Fibroblast of skin of left quadriceps (primary cell): Measurements from ENCODE around the gene KCND3.
"Not testable (repeated sequence)": the region's sequence is repeated elsewhere in the genome, so short reads cannot be mapped to it uniquely, and the experiment has no call there.

Experiments
- DNase-seq, 2 experiments: peaks; one replicate each; pipeline ENCODE4 v3.0.0-alpha.2; 2013; ENCODE audit warnings: low read depth in 2 of 2

KCND3 gene

DNA sequence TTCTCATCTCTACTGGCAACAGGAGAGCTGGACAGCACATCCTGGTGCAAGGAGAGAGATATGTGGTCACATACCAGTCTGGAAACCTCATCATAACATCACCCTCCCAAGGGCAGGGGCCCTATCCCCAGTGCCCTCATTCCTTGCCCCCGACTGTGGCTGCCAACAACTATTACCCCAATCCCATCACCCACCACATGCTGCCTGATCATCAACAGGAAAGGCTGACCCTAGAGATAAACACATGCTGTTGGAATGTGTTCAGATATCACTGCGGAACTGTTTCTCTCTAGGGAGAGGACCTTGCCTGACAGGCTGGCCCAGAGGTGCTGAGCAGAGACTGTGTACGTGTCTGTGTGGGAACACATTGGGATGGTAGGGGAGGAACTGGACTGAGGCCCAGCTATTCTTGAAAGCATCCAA lies 245.8 kb downstream of the KCND3 start:
- no peak for DNase-seq

DNA sequence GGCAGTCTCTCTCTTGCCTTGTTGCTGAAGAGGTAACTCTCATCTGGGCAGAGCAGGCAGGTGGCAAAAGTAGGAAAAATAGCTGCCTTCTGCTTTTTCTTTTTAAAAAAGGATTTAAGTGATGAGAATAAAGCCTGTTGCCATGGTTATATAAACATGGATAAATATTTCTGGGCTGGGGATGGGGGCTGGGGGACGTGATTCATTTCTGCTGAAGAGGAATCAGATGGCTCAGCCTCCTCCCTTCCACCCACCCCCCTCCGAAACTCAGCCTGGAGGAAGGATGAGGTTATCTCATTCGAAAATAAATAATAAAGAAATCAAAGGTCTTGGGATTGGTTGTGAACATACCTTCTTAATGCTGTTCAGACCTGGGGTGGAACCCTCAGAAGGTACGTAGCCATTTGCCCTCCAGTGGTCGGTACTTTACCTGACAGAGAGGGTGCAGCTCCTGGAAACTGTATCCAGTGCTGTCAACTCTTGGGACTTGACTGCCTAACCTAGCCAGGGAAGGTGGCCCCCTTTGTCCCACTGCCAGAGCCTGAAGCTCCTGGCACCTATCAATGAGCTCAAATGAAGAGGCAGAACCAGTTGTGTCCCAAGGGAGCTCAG lies 246.4 kb downstream of the KCND3 start:
- DNase-seq: no peak

DNA sequence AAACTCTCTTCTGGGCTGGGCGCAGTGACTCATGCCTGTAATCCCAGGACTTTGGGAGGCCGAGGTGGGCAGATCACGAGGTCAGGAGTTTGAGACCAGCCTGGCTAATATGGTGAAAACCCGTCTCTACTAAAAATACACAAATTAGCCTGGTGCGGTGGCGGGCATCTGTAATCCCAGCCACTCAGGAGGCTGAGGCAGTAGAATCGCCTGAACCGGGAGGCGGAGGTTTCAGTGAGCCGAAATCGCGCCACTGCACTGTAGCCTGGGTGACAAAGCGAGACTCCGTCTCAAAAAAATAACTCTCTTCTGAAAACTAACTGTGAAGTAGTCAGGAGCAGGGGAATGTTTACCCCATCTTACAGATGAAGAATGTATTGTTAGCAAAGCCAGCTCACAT lies 247.2 kb downstream of the KCND3 start:
- not testable (repeated sequence) for DNase-seq

DNA sequence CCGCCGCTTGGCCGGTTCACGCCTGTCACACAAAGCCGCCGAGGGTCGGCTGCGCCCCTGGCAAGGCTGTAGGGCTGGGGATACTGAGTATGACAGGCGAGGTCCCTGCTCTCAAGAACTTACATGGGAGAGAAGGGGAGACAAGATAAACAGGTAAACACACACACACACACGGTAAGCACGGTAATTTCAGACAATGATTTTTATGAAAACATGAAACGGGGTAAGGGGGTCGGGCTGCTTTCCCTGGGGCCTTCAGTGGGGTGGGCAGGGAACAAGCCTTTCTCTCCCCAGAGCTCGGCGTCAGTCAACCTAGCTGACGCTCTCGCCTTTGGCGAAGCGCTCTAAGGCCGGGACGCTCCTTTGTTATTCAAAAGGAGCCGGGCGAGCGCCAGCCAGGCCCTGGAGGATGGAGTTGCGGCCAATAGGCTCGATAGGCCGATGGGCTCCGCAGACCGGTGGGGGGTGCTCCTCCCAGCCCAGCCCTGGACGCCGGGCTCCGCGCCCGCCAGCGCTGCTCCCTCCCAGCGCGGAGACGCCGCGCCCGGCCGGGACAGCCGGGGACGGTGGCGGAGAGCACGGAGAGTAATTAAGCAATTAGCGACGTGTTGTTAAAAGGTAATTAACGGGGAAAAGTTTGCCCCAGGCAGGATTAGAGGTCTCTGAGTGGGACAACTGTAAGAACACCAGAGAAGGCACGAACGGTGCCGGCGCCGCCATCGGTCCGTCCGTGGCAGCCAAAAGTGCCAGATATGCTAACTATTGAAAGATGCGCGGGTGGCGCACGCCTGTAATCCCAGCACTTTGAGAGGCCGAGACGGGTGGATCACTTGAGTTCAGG lies 249.3 kb downstream of the KCND3 start:
- DNase-seq: no peak

DNA sequence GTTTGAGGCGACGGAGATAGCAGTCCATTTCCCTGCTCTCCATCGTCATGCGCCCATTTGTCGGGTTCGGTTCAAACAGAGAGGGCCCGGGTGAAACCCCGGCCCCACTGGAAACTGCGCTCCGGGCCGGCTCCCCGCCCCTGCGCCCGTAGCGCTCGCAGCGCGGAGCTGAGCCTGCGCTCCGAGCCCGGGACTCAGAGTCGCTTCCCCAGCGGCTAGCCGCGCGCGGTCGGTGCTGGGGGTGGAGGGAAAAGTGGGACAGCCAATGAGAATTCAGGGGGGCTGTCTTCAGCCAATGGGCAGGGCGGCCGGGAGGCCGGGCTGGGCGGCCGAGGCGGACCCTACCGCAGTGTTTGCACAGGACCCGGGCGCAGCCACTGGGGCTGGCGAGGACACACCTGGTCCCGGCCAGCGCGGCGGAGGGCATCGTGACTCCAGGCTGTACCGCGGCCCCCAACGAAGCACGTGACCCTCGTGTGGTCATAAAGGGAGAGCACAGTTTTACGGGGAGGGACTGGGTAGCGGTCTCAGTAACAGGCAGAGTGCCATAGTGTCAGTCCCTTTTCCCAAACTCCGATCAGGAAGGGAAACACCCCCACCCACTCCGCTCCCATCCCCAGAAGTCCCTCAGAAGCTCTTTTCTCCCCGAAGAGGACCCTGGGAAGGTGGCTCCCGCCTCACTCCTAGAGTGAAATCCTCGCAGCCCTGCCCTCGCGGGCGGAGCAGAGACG lies 250.1 kb downstream of the KCND3 start, which contains the start of gene INKA2:
Gene INKA2 (minus strand): TSS at position 202 of the 731 bp plus-strand sequence. CDS start 153 bp downstream, at position 49.
- DNase-seq: peak; percentile 66 to 67

DNA sequence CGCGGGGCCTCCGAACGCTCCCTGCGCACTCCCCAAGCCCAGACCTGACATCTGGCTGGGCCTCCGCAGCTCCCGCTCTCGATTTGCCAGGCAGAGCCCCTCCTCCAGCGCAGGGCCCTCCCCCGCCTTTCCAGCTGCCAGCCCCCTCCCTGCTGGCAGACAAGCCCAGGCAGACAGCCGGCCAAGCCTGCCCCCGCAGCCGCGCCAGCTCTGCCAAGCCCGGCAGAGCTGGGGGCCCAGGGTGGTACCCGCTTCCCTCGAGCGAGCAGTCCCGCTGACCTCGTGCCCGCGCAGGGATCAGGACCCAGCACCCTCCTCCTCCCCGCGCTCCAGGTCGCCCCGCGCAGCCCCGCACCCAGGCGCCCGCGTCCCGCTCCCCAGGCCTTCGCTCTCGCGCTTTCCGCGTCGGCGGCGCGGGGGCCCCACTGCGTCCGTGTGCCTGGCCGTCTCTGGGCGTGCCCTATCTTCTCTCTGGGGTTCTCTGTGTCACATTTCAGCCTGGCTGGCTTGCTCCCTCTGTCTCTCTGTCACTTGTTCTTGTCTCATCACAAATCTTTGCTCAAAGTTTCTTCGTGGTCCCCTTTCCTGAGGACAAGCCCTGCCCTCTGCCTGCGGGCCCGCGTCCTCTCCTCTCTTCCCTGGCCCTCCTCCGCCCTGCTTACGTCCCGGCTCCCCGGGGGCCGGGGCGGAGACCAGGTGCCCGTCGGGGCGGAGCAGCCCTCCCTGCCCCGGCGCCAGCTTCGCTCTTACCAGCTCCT lies 250.9 kb downstream of the KCND3 start:
- DNase-seq: no peak

DNA sequence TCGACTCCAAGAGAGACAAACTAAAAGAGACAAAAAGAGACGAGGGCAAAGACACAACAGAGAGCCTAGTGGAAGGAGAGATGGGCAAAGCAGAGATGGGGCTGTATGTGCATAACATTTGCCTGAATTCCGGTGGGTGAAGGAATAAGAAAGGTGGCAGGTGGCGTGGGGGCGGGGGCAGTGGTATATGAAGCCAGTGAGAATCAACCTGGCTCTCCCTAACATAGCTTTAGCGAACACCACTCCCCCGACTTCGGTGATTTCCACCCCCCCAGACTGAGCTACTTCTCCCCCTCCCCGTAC lies 251.4 kb downstream of the KCND3 start:
- no peak for DNase-seq

DNA sequence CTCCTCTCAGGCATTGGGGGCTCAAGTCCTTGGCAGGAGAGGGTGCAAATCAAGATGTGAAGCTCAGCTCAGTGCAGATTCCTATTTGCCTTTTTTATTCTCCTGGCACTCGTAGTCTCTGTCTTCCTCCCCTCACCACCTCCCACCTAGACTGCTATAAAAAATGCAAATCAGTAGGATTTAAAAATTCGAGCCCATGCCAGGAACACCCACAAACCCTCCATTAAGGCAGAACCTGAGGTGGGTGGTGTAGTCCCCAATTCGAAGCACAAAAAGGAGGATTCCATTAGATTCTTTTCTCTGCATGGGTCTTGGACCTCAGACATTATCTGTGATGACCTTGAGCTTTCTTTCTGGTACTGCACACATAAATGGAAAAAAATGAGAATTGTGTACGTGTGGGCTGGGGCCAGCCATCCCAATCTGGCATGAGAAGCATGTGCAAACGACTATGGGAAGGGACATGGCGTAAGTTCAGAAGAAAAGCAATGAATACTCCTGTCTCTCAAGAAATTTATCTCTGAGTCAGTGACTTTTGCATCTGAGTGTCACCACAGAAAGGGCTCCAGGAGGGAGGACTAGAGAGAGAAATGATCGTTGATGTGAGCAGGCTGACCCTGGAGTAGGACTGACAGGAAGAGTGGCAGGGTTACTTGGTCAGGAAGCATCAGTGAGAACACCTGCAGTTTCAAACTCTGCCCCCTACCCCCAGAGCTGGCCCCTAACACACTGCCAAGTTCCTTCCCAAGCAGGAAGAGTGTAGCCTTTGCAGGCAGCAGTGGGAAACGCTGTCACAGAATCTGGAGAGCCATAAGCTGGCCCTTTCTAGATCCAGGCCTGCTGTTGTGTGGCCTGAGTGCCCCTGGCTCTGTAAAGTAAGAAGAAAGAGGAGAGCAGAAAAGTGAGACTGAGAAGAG lies 252.0 kb downstream of the KCND3 start:
- no peak for DNase-seq

DNA sequence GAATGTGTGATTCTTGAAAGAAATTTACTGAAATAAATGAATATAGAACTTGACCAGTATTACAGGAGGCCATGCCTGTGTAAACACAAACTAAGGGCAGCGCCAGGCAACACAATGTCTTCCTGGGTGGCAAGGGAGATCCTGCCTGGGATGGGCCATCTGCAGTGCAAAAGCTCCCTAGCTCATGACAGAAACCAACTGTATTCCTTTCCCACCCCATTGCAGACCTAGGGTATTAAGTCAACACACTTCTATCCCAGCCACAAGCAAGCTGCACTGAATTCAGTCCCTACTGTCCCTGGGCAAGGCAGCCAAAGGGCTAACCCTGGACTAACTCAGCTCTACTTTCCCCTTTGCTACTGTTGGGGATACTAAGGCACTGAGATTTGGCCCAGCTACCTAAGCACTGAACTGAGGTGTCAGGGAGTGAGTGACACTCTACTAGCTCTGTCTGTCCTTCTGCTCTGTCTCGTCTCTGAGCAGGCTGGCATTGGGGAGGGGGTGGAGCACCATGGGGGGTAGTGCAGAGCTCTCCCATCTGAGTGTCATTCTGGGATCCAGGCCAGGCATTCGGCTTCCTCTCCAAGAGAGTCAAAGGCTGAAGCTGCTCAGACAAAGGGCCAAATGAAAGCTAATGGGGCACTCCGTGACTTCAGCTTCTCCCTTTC lies 252.8 kb downstream of the KCND3 start:
- no peak for DNase-seq

DNA sequence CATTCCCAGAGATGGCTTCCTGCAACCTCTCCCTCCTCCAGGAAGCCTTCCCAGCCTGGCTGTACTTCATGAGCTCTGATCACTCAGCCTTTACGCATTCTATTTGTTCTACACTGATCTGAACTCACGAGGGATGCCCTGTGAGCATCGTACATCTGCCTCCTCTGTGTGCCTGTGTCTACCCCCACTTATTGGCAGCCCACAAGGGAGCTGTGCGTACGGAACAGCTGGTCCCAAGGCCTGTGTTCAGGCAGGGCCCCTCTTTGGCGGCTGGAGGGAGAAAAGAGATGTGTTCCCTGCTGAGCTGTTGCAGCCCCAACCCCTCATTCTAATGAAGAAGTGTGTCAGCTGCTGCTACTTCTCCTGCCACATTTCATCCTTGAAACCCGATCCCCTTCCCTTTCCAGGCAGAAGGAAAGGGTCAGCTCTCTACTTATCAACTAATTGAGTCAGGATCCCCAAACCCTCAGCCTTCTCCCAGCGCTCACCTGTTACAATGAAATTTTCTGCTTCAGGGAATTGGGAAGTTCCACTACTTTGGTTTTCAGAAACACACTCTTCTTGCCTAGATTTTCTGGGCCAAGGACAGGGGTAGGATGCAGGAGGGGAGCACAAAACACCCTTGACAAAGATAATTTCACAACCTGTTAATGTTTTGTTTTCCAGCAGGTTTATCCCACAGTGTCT lies 253.5 kb downstream of the KCND3 start:
- no peak for DNase-seq

DNA sequence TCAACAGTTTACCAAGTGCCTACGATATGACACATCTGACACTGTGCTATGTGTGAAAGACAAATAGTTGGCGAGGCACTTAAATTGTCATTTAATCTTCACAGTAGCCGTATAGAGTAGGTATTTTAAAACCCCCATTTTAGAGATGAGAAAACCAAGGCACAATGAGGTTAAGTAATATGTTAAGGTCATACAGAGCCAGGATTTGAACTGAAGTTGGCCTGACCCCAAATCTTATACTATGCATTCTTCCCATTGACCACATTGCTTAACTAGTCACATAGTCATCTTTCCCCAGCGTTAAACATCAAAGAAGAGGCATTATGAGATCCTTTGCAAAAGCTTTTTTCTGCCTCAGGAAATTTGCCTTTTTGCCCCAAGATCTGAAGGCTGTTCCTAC lies 254.1 kb downstream of the KCND3 start:
- DNase-seq: no peak

DNA sequence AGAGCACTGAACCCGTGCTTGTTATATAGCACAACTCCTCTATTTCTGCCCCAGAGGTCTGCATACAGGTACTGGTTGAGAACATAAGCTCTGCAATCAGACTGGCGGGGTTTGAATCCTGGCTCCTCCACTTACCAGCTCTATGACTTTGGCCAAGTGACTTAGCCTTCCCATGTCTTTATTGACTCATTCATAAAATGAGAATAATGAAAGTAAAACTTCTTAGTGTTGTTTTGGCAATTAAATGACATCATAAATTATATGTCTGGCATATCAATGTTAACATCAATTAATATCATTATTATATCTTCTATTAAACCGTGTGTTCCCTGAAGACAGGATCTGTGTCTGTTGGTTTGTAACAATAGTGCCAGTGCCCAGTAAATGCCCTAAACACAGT lies 254.6 kb downstream of the KCND3 start:
- no peak for DNase-seq

DNA sequence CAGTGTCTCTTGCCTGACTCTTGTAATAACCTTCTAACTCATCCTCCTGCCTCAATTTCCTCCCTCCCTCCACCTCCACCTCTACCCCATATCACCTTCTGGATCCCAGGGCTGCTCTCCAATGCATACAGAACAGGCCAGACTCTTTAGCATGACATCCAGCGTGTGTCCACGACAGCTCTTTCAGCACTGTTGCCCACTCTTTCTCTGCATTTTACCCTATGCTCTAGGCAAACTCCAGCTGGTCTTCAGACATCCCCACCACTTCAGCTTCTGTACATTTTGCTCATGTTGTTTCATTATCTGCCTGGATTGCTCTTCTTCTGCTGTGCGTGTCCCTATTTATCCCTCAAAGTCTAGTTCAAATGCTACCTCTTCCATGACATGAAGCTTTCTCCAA lies 255.0 kb downstream of the KCND3 start:
- DNase-seq: no peak

DNA sequence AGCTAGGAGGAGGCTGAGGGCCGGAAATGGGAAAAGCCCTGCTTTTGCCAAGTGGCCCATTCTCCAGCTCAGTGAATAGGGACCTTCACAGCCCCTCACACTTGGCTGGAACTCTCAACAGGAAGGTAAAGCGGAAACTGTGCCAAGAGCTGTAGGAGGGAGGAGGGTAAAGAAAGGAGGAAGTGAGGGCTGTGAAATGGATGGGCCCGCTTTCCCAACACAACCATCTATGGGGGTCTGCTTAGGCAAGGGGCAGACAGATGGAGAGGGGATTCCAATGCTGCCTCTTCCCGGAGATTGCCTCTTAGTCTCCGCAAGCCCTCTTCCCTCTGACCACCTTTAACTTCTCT lies 255.5 kb downstream of the KCND3 start:
- no peak for DNase-seq

DNA sequence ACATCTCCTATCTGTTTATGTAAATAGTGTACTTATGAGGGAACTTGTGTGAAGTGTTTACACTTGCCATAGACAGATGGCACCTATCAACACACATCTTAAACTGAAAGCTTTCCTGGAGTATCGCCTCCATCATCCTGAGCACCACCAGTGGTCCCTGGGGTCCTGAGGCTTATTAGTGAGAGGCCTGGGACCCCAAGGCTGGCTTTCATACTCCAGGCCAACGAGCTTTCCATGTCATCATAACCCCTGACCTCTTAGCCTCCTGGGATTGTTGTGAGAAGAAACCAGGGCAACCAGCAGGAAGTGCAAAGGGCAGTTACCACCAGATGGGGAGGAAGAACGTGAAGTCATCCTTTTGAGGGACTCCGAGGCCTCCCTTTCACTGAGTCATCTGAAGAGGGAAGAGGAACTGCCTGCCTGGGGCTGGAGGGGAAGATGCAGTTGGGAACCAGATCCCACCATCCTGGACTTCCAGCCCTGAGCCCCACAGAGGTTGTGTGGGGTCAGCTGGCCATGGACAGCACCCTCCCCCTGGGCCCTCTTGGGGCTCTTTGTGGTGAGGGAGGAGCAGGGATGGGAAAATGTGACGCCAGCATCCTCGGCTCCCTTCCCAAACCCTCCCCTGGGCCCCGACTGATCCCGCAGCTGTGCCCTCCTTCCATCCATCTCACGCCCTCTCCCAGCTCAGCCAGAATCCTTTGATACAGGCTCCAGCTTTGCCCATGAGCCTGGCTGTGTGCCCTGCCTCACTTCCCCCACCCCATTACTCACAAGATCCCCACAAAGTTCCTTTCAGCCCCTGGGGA lies 256.1 kb downstream of the KCND3 start:
- DNase-seq: no peak

DNA sequence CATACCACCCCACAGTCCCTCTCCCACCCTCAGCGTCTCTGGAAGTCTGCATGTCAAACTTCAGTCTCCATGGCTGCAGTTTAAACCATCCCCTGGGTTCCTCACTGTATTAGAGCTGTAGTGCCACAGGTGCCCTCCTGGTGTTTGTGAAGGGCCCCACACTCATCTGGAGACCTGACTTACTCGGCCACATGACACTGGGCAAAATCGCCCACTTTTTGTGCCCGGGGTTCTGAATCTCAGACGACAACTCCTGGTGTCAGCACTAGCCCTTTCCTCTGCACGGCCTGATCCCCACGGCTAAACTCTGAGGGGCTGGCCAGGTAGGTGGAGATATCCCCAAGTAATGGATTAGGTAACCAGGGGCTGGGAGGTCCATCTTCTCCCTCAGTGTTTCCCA lies 256.8 kb downstream of the KCND3 start:
- no peak for DNase-seq

DNA sequence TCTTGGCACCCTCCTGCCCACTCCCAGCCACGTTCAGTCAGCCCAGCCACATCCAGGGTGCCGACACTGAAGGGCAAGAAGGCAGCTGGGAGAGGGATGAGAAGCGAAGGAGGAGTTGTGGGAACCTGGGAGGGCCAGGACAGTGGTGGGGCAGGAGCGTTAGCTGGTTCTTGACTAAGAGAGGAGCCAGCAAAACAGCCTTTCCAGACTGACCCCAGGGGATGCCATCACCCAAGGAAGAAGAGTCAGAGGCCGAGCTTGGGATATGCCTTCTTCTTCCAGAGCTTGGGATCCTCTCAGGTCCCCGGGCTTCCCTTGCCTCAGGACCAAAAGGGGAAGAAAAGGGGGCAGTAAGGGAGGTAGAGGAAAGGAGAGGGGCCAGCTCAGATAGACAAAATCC lies 257.5 kb downstream of the KCND3 start:
- DNase-seq: no peak

DNA sequence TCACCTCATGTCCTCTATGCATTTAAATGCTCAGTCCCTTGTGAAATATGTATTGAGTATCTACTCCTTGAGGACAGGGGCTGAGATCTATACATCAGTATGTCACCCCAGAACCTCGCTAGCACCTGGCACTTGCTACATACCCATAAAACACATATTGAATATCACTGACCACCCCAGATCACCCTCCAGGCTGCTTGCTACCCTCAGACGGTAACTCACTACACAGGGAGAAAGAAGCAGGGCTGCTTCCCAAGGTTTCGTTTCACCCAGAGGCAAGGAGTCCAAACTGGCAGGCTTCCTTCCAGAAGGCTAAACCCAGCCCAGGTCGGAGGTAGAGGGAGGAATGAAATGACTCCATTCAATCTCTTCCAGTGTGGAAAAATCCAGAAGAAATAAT lies 258.8 kb downstream of the KCND3 start:
- no peak for DNase-seq
